Fibroblast of lung (primary cell): ENCODE results near the gene CHMP2A. TPM values are rescaled to one million over a fixed set of nuclear protein-coding genes. Genes with fewer than 3 reads are reported as not detected.
"Not testable (repeated sequence)": the region's sequence is repeated elsewhere in the genome, so short reads cannot be mapped to it uniquely, and the experiment has no call there.

ENCODE experiments used
- DNase-seq, 2 donors: peaks; one replicate each; pipeline versions ENCODE4 v3.0.0 to v3.0.0-alpha.2; 2010; ENCODE audit warnings: low read depth in 2 of 2
- H2AFZ ChIP-seq: 2 replicates; pipeline ENCODE4 v1.5.1; 2012; ENCODE audit warnings: low read length, control low read depth, inconsistent platforms
- H3K27ac ChIP-seq: 2 replicates; pipeline ENCODE4 v1.5.1; 2011; ENCODE audit warnings: low read length, control low read depth; ENCODE audit not compliant: insufficient read depth
- H3K27me3 ChIP-seq: 2 replicates; pipeline ENCODE4 v1.5.1; 2011; ENCODE audit warnings: mild to moderate bottlenecking, low read length; ENCODE audit not compliant: control insufficient read depth, insufficient read depth
- H3K36me3 ChIP-seq: 2 replicates; pipeline ENCODE4 v1.5.1; 2011; ENCODE audit warnings: low read length; ENCODE audit not compliant: control insufficient read depth, insufficient read depth
- H3K4me1 ChIP-seq: 2 replicates; pipeline ENCODE4 v1.5.1; 2011; ENCODE audit warnings: low read length; ENCODE audit not compliant: control insufficient read depth, insufficient read depth; ENCODE audit errors: extremely low read depth
- H3K4me2 ChIP-seq: 2 replicates; pipeline ENCODE4 v1.5.1; 2011; ENCODE audit warnings: low read length, control low read depth; ENCODE audit not compliant: insufficient read depth; ENCODE audit errors: extremely low read depth
- H3K4me3 ChIP-seq, 4 experiments: fragments of 200-600 bp in 1 of 4; sonication (generic) in 1 of 4; replicated peaks in 1 of 4; 2 replicates each; pipeline ENCODE4 v1.5.1; 2011 to 2016; ENCODE audit warnings: low read length in 4 of 4, low read depth in 3 of 4, mild to moderate bottlenecking in 3 of 4, control low read depth in 2 of 4, inconsistent platforms in 1 of 4, mixed read lengths in 1 of 4; ENCODE audit not compliant: insufficient read depth in 1 of 4; ENCODE audit errors: control extremely low read depth in 1 of 4
- H3K79me2 ChIP-seq: 2 replicates; pipeline ENCODE4 v1.5.1; 2012; ENCODE audit warnings: mild to moderate bottlenecking, low read length, inconsistent platforms; ENCODE audit not compliant: control insufficient read depth, insufficient read depth
- H3K9ac ChIP-seq: 2 replicates; pipeline ENCODE4 v1.5.1; 2011; ENCODE audit warnings: mild to moderate bottlenecking, low read length, control low read depth; ENCODE audit not compliant: insufficient read depth
- H3K9me3 ChIP-seq: 2 replicates; pipeline ENCODE4 v1.5.1; 2012; ENCODE audit warnings: low read depth, low read length; ENCODE audit not compliant: control insufficient read depth, insufficient read depth
- H4K20me1 ChIP-seq: 2 replicates; pipeline ENCODE4 v1.5.1; 2011; ENCODE audit warnings: low read length; ENCODE audit not compliant: control insufficient read depth, insufficient read depth; ENCODE audit errors: extremely low read depth
- EZH2 ChIP-seq: IDR thresholded peaks from 2 replicates; pipeline ENCODE4 v1.5.1; 2012; ENCODE audit warnings: low read length, control low read depth, mild to moderate bottlenecking; ENCODE audit errors: missing control alignments
- polyA plus RNA-seq, 2 donors: library from polyadenylated mRNA; depleted of rRNA in 1 of 2; stranded (reverse) in 1 of 2; unstranded in 1 of 2; fragments of >200 nt; gene quantifications; 2 replicates each; pipeline ENCODE4 v1.2.1, GENCODE V29; 2011 to 2012; ENCODE audit warnings: missing spikeins in 1 of 2
- total RNA-seq: library from RNA; depleted of rRNA; stranded (reverse); fragments of >200 nt; gene quantifications from 2 replicates; pipeline ENCODE4 v1.2.1, GENCODE V29; 2014
- TF ChIP-seq, protein P1 (sequence below), 2 donors: IDR thresholded peaks in 1 of 2; conservative IDR thresholded peaks in 1 of 2; 1 replicate in 1 of 2; 2 replicates in 1 of 2; pipeline ENCODE4 v1.5.1; 2011 to 2012; ENCODE audit warnings: low read length in 2 of 2, control low read depth in 1 of 2, inconsistent platforms in 1 of 2, low read depth in 1 of 2, mild to moderate bottlenecking in 1 of 2

The CHMP2A gene
- total and polyA plus RNA-seq, 2 donors (not counting 1 experiment from before 2014, with no cell fraction given): 146 to 215 TPM

DNA sequence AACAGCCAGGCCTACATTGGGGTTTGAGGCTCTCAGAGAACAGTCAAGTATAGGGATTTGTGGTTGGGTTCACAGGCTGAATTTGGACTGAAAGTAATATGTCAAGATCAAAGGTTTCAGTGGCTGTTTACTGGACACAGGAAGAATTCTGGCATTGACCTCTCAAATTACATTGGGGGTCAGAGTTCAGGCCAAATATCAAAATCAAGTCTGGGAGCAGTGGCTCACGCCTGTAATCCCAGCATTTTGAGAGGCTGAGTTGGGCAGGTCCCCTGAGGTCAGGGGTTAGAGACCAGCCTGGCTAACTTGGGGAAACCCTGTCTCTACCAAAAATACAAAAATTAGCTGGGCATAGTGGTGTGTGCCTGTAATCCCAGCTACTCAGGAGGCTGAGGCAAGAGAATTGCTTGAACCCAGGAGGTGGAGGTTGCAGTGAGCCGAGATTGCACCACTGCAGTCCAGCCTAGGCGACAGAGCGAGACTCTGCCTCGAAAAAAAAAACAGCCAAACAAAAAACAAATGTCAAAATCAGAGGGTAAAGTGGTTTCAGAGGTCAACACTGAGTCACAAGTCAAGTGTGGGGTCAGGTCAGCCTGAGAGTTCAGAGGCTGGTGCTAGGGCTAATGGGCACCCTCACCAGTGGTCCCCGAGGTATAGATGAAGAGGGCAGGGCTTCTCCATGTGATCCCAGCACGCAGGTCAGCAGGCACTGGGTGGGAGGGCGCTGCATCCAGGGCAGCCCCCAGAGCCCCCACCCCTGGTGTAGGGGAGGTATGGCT is 44.6 kb downstream of the CHMP2A start:
- DNase-seq: no peak
- Histone ChIP-seq H3K9me3 (no peaks in the 10 kb centered on the region), H4K20me1 (no peaks in the 10 kb centered on the region), H3K4me3 (no peak overlapping the region), H3K4me2 (no peak overlapping the region), H3K79me2 (peaks cover 2% of the 10 kb centered on the region), H3K27me3 (no peaks in the 10 kb centered on the region), H3K36me3 (no peaks in the 10 kb centered on the region), H2AFZ (no peak overlapping the region), H3K4me1 (no peaks in the 10 kb centered on the region), H3K27ac (no peak overlapping the region), H3K9ac (no peak overlapping the region)
- no peak for TF ChIP-seq EZH2
- TF ChIP-seq, protein P1, sequence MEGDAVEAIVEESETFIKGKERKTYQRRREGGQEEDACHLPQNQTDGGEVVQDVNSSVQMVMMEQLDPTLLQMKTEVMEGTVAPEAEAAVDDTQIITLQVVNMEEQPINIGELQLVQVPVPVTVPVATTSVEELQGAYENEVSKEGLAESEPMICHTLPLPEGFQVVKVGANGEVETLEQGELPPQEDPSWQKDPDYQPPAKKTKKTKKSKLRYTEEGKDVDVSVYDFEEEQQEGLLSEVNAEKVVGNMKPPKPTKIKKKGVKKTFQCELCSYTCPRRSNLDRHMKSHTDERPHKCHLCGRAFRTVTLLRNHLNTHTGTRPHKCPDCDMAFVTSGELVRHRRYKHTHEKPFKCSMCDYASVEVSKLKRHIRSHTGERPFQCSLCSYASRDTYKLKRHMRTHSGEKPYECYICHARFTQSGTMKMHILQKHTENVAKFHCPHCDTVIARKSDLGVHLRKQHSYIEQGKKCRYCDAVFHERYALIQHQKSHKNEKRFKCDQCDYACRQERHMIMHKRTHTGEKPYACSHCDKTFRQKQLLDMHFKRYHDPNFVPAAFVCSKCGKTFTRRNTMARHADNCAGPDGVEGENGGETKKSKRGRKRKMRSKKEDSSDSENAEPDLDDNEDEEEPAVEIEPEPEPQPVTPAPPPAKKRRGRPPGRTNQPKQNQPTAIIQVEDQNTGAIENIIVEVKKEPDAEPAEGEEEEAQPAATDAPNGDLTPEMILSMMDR (conservative IDR thresholded peaks at IDR 0.05 in 1 of 2, IDR thresholded peaks at IDR 0.05 in 1 of 2; ENCODE audit: low read depth in 1 of 2, low read length in 2 of 2): no peak

DNA sequence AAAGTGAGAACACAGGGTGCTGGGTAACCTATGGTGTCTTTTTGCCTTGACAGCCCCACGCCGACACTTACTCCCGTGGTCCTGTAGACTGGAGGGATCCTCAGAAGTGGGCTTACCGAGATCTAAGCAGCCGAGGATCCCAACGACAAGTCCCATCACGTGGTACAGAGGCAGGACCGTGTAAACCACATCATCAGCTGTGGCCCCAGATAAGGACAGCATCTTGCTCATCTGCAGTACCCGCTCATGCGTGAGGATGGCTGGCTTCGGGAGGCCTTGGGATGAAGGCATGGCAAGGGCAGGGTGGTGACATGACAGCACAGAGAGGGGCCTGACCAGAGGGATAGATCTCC is 45.2 kb downstream of the CHMP2A start:
- H4K20me1 ChIP-seq: no peaks in the 10 kb centered on the region
- no peak overlapping the region for H3K4me2 ChIP-seq

DNA sequence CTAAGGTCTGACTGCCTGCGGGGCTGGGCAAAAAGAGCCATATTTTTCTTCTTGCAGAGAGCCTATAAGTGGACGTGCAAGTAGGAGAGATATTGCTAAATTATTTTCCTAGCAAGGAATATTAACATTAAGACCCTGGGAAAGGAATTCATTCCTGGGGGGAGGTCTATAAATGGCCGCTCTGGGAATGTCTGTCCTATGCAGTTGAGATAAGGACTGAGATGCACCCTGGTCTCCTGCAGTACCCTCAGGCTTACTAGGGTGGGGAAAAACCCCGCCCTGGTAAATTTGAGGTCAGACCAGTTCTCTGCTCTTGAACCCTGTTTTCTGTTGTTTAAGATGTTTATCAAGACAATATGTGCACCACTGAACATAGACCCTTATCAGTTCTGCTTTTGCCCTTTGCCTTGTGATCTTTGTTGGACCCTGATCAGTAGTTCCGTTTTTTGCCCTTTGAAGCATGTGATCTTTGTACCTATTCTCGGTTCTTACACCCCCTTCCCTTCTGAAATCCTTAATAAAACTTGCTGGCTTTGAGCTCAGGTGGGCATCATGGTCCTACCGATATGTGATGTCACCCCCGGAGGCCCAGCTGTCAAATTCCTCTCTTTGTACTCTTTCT is 47.2 kb downstream of the CHMP2A start:
- H3K4me2 ChIP-seq, H3K27me3 ChIP-seq, H2AFZ ChIP-seq, H3K36me3 ChIP-seq, H3K9ac ChIP-seq, H3K27ac ChIP-seq, H4K20me1 ChIP-seq, H3K4me1 ChIP-seq, H3K9me3 ChIP-seq, H3K79me2 ChIP-seq, H3K4me3 ChIP-seq, DNase-seq: not testable (repeated sequence)

More for the DNA sequence above, 45.2 kb downstream of the CHMP2A start:
- H3K79me2 ChIP-seq: peaks cover 2% of the 10 kb centered on the region
- H3K4me1 ChIP-seq: no peaks in the 10 kb centered on the region
- TF ChIP-seq EZH2: no peak
- TF ChIP-seq, protein P1 (conservative IDR thresholded peaks at IDR 0.05 in 1 of 2, IDR thresholded peaks at IDR 0.05 in 1 of 2; ENCODE audit: low read depth in 1 of 2, low read length in 2 of 2): no peak
- no peaks in the 10 kb centered on the region for H3K27me3 ChIP-seq
- H3K4me3 ChIP-seq: no peak overlapping the region
- no peaks in the 10 kb centered on the region for H3K36me3 ChIP-seq
- no peaks in the 10 kb centered on the region for H3K9me3 ChIP-seq
- no peak overlapping the region for H3K27ac ChIP-seq
- no peak for DNase-seq
- no peak overlapping the region for H3K9ac ChIP-seq
- H2AFZ ChIP-seq: no peak overlapping the region

Other genes with a start within 250 kb of the CHMP2A start
- gene ERVK3-1, start 249.7 kb downstream of the CHMP2A start, total RNA-seq: 20.0 and 25.6 TPM in 2 replicates
- gene ERVK3-1, start 249.7 kb downstream of the CHMP2A start, polyA plus RNA-seq: 36.6 and 44.7 TPM in 2 replicates
- 2.3 and 3.0 TPM in 2 replicates for gene ZSCAN22, start 228.1 kb downstream of the CHMP2A start, total RNA-seq
- gene ZSCAN22, start 228.1 kb downstream of the CHMP2A start, polyA plus RNA-seq: 2.8 and 3.0 TPM in 2 replicates
- gene A1BG, start 201.6 kb downstream of the CHMP2A start, total RNA-seq: 3.3 and 12.6 TPM in 2 replicates
- gene A1BG, start 201.6 kb downstream of the CHMP2A start, polyA plus RNA-seq: 5.0 and 8.3 TPM in 2 replicates
- gene ZNF497, start 192.4 kb downstream of the CHMP2A start, total RNA-seq: 1.5 and 2.5 TPM in 2 replicates
- 0.03 and 0.05 TPM in 2 replicates for gene ZNF497, start 192.4 kb downstream of the CHMP2A start, polyA plus RNA-seq
- 1.5 and 1.8 TPM in 2 replicates for gene ZNF837, start 174.1 kb downstream of the CHMP2A start, total RNA-seq
- 0.18 and 0.27 TPM in 2 replicates for gene ZNF837, start 174.1 kb downstream of the CHMP2A start, polyA plus RNA-seq
- gene RPS5, start 167.8 kb downstream of the CHMP2A start, total RNA-seq: 2,126 and 2,800 TPM in 2 replicates
- gene RPS5, start 167.8 kb downstream of the CHMP2A start, polyA plus RNA-seq: 1,173 and 1,532 TPM in 2 replicates
- under 0.01 TPM in 1 of 2 replicates, not detected in the other for gene RNF225, start 159.4 kb downstream of the CHMP2A start, total RNA-seq
- not detected in 2 replicates for gene RNF225, start 159.4 kb downstream of the CHMP2A start, polyA plus RNA-seq
- 16.9 and 18.8 TPM in 2 replicates for gene ZNF584, start 146.5 kb downstream of the CHMP2A start, total RNA-seq
- 11.7 and 14.6 TPM in 2 replicates for gene ZNF584, start 146.5 kb downstream of the CHMP2A start, polyA plus RNA-seq
- gene ZNF132, start 115.0 kb downstream of the CHMP2A start, total RNA-seq: 9.5 and 14.5 TPM in 2 replicates
- gene ZNF132, start 115.0 kb downstream of the CHMP2A start, polyA plus RNA-seq: 2.2 and 4.1 TPM in 2 replicates
- gene ZNF324B, start 103.5 kb downstream of the CHMP2A start, total RNA-seq: 8.9 and 9.0 TPM in 2 replicates
- 2.1 and 2.5 TPM in 2 replicates for gene ZNF324B, start 103.5 kb downstream of the CHMP2A start, polyA plus RNA-seq
- gene ZNF324, start 88.0 kb downstream of the CHMP2A start, total RNA-seq: 11.8 and 14.2 TPM in 2 replicates
- 3.9 and 4.1 TPM in 2 replicates for gene ZNF324, start 88.0 kb downstream of the CHMP2A start, polyA plus RNA-seq
- 8.2 and 9.4 TPM in 2 replicates for gene ZNF446, start 78.8 kb downstream of the CHMP2A start, total RNA-seq
- 2.4 and 2.5 TPM in 2 replicates for gene ZNF446, start 78.8 kb downstream of the CHMP2A start, polyA plus RNA-seq
- 6.7 and 10.1 TPM in 2 replicates for gene SLC27A5, start 43.1 kb downstream of the CHMP2A start, total RNA-seq
- 5.2 and 7.3 TPM in 2 replicates for gene SLC27A5, start 43.1 kb downstream of the CHMP2A start, polyA plus RNA-seq
- 4.9 and 5.9 TPM in 2 replicates for gene ZBTB45, start 35.3 kb downstream of the CHMP2A start, total RNA-seq
- gene ZBTB45, start 35.3 kb downstream of the CHMP2A start, polyA plus RNA-seq: 3.1 and 4.3 TPM in 2 replicates
- 293 and 325 TPM in 2 replicates for gene TRIM28, start 11.0 kb downstream of the CHMP2A start, total RNA-seq
- gene TRIM28, start 11.0 kb downstream of the CHMP2A start, polyA plus RNA-seq: 160 and 273 TPM in 2 replicates
- 52.6 and 73.7 TPM in 2 replicates for gene UBE2M, start 3.5 kb upstream of the CHMP2A start, total RNA-seq
- 73.6 and 99.9 TPM in 2 replicates for gene UBE2M, start 3.5 kb upstream of the CHMP2A start, polyA plus RNA-seq
- 13.9 and 14.9 TPM in 2 replicates for gene MZF1, start 18.2 kb upstream of the CHMP2A start, total RNA-seq
- gene MZF1, start 18.2 kb upstream of the CHMP2A start, polyA plus RNA-seq: 3.0 and 4.1 TPM in 2 replicates